ENCODE measurements around the gene CNTNAP2.

Gene CNTNAP2

DNA sequence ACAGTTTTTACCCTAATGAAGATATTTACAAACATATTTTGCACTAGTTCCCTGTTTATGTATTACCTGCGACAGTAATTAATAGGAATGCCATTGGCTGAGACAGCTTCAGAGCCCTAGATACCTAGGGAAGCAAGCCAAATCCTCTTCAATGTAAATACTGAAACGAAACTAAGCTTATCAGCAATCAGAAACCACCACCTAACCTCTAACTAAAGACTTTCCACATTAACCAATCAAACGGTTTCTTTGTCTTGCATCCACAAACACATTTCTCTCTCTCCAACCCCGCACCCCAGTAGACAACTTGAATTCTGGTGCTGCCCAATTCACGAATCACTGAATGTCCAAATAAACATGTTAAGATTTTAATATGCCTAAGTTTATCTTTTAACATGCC lies 1999.6 kb downstream of the CNTNAP2 start:
- no peaks in the 10 kb centered on the region for H3K4me1 ChIP-seq (ENCODE audit: control insufficient read depth, low read depth, low read length)
- no peak overlapping the region for H3K27ac ChIP-seq (ENCODE audit: low read length)
- H3K9me3 ChIP-seq (ENCODE audit: control insufficient read depth, low read depth, low read length): no peaks in the 10 kb centered on the region
- H3K4me3 ChIP-seq (ENCODE audit: low read length): no peak overlapping the region
- no peaks in the 10 kb centered on the region for H3K27me3 ChIP-seq (ENCODE audit: control insufficient read depth, insufficient read depth, low read length)
- H3K36me3 ChIP-seq (ENCODE audit: control insufficient read depth, low read depth, low read length): no peaks in the 10 kb centered on the region
- H3K9ac ChIP-seq (ENCODE audit: low read length): no peak overlapping the region

DNA sequence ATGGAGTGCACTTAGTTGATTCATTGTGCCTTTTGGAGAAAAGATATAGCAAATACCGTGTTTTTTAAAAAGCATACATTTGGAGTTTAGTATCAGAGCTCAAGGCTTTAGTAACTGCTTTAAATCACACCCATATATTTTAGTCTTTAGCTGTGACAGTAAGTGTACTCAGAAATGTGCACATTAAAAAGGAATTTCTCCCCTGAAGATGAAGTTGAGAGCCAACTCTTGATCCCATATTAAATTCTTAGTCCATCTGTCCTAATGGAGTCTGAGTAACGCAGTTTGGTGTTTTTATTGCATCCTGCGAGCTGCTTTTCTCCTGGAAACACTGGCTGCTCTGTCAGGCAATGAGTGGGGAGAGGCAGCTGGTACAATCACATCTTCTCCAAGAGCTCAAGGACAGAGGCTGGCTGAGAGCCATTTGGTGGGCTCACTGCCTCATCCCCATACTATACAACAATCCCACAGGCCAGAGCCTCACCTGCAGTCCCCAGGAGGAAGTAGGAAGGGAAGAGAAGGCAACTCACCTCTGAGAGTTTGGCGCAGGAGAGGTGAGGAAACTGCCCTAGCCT lies 2000.3 kb downstream of the CNTNAP2 start:
- H3K9ac ChIP-seq (ENCODE audit: low read length): no peak overlapping the region
- H3K27ac ChIP-seq (ENCODE audit: low read length): no peak overlapping the region
- no peaks in the 10 kb centered on the region for H3K4me1 ChIP-seq (ENCODE audit: control insufficient read depth, low read depth, low read length)
- H3K36me3 ChIP-seq (ENCODE audit: control insufficient read depth, low read depth, low read length): no peaks in the 10 kb centered on the region
- no peak overlapping the region for H3K4me3 ChIP-seq (ENCODE audit: low read length)
- H3K27me3 ChIP-seq (ENCODE audit: control insufficient read depth, insufficient read depth, low read length): no peaks in the 10 kb centered on the region
- H3K9me3 ChIP-seq (ENCODE audit: control insufficient read depth, low read depth, low read length): no peaks in the 10 kb centered on the region

DNA sequence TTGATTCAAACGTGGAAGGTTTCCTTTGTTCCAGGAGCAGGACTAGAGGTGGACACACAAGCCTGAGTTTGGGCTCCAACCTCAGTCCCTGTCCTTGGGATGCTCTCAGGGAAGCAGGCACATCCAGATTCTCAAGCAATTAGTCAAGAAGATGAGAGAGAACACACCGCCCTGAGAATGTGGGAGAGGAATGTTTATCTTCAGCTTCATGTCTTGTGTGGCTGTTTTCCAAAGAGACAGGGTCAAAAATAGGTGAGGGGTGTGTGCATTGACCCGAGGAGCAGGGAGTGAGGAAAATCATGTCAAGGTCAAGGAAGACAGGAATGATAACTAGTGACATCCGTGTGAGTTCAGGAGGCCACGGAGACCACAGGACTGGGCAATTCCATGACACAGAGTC lies 2001.8 kb downstream of the CNTNAP2 start:
- Histone ChIP-seq H3K9ac (ENCODE audit: low read length) (no peak overlapping the region), H3K36me3 (ENCODE audit: control insufficient read depth, low read depth, low read length) (no peaks in the 10 kb centered on the region), H3K4me1 (ENCODE audit: control insufficient read depth, low read depth, low read length) (no peaks in the 10 kb centered on the region), H3K9me3 (ENCODE audit: control insufficient read depth, low read depth, low read length) (no peaks in the 10 kb centered on the region), H3K4me3 (ENCODE audit: low read length) (no peak overlapping the region), H3K27me3 (ENCODE audit: control insufficient read depth, insufficient read depth, low read length) (no peaks in the 10 kb centered on the region), H3K27ac (ENCODE audit: low read length) (no peak overlapping the region)

DNA sequence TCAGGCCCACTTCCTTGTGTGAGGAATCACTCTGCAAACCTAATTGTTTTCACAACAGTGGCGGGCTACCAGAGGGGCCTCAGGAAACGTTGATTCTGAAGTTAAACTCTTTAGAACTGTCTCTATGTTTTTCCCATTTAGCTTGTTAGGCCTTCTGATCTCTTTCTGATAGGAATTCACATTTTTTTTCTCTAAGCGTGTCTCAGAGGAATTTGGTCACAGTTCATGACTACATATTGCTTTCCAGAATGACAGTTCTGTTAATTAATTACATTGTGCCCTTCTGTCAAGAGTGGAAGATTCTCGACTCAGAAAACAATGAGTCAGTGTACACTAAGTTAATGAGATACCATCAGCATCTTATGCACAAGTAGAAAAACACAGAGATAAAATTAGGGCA lies 2004.8 kb downstream of the CNTNAP2 start:
- H3K9me3 ChIP-seq (ENCODE audit: control insufficient read depth, low read depth, low read length): no peaks in the 10 kb centered on the region
- no peaks in the 10 kb centered on the region for H3K36me3 ChIP-seq (ENCODE audit: control insufficient read depth, low read depth, low read length)
- H3K27me3 ChIP-seq (ENCODE audit: control insufficient read depth, insufficient read depth, low read length): no peaks in the 10 kb centered on the region
- H3K9ac ChIP-seq (ENCODE audit: low read length): no peak overlapping the region
- no peak overlapping the region for H3K4me3 ChIP-seq (ENCODE audit: low read length)
- no peaks in the 10 kb centered on the region for H3K4me1 ChIP-seq (ENCODE audit: control insufficient read depth, low read depth, low read length)
- H3K27ac ChIP-seq (ENCODE audit: low read length): no peak overlapping the region

- Histone ChIP-seq H3K36me3 (ENCODE audit: control insufficient read depth, low read depth, low read length) (no peaks in the 10 kb centered on the region), H3K4me1 (ENCODE audit: control insufficient read depth, low read depth, low read length) (no peaks in the 10 kb centered on the region), H3K9ac (ENCODE audit: low read length) (no peak overlapping the region), H3K27ac (ENCODE audit: low read length) (no peak overlapping the region), H3K27me3 (ENCODE audit: control insufficient read depth, insufficient read depth, low read length) (no peaks in the 10 kb centered on the region), H3K9me3 (ENCODE audit: control insufficient read depth, low read depth, low read length) (no peaks in the 10 kb centered on the region), H3K4me3 (ENCODE audit: low read length) (no peak overlapping the region)
Measured at GRCh38 chr7:148121847-148122246, 2005.2 kb downstream of the CNTNAP2 start.

DNA sequence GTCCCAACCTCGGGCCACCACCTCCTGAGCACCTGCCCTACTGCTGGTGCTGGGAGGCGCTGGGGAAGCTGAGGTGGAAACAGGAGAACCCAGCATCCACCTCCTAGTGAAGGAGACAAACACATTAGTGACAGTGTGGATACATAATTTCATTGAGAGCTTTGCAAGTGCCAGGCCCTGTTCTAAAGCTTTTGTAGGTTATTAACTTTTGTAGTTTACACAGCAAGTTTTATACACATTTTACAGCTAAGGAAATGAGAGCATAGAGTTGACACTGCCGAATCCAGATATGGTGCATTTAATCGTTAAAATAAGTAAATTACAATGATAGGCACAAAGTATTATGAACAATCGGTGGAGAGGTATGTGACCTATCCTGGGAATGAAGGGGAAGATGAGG lies 2007.9 kb downstream of the CNTNAP2 start:
- no peaks in the 10 kb centered on the region for H3K4me1 ChIP-seq (ENCODE audit: control insufficient read depth, low read depth, low read length)
- no peak overlapping the region for H3K27ac ChIP-seq (ENCODE audit: low read length)
- H3K36me3 ChIP-seq (ENCODE audit: control insufficient read depth, low read depth, low read length): no peaks in the 10 kb centered on the region
- no peak overlapping the region for H3K9ac ChIP-seq (ENCODE audit: low read length)
- no peak overlapping the region for H3K4me3 ChIP-seq (ENCODE audit: low read length)
- H3K27me3 ChIP-seq (ENCODE audit: control insufficient read depth, insufficient read depth, low read length): no peaks in the 10 kb centered on the region
- H3K9me3 ChIP-seq (ENCODE audit: control insufficient read depth, low read depth, low read length): no peaks in the 10 kb centered on the region

DNA sequence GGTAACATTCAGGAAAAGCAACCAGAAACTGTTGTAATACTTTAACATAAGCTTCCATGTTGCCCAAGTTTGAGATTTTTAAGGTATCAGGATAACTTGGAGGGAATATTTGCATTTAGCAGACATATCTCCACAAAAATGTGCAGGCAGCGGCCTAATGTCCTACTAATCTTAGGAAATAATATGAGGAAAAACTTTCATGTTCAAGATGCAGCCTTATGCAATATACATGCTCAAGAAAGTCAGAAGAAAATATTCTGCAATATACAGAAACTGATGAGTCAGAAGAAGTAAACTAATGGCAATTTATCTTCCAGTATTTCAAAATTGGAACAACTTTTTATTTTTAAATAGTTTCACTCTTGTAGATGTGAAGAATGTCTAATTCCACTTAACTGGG lies 2010.8 kb downstream of the CNTNAP2 start:
- Histone ChIP-seq H3K4me1 (ENCODE audit: control insufficient read depth, low read depth, low read length) (no peaks in the 10 kb centered on the region), H3K36me3 (ENCODE audit: control insufficient read depth, low read depth, low read length) (no peaks in the 10 kb centered on the region), H3K27me3 (ENCODE audit: control insufficient read depth, insufficient read depth, low read length) (no peaks in the 10 kb centered on the region), H3K9me3 (ENCODE audit: control insufficient read depth, low read depth, low read length) (no peaks in the 10 kb centered on the region), H3K27ac (ENCODE audit: low read length) (no peak overlapping the region), H3K4me3 (ENCODE audit: low read length) (no peak overlapping the region), H3K9ac (ENCODE audit: low read length) (no peak overlapping the region)

GRCh38 chr7:148129023-148129422 lies 2012.4 kb downstream of the CNTNAP2 start:
- Histone ChIP-seq H3K4me3 (ENCODE audit: low read length) (no peak overlapping the region), H3K27me3 (ENCODE audit: control insufficient read depth, insufficient read depth, low read length) (no peaks in the 10 kb centered on the region), H3K27ac (ENCODE audit: low read length) (no peak overlapping the region), H3K4me1 (ENCODE audit: control insufficient read depth, low read depth, low read length) (no peaks in the 10 kb centered on the region), H3K36me3 (ENCODE audit: control insufficient read depth, low read depth, low read length) (no peaks in the 10 kb centered on the region), H3K9me3 (ENCODE audit: control insufficient read depth, low read depth, low read length) (no peaks in the 10 kb centered on the region), H3K9ac (ENCODE audit: low read length) (no peak overlapping the region)

DNA sequence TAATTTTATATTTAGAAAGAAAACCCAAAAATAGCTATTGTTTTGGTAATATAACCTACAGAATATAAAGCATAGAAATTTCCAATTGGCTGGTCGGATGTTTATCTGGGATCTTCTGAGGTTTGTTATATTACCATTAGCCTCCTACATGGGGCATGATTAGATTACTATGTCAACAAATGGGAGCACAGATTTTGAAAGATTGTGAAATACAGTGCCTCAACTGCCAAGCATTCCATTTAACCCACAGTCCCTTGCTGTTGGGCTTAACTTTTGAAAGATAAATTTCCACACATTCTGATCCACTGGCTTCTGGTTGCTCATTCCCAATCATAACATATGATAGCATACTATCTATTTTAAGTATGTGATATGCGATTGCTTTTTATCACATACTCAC lies 2018.5 kb downstream of the CNTNAP2 start:
- H3K4me1 ChIP-seq (ENCODE audit: control insufficient read depth, low read depth, low read length): no peaks in the 10 kb centered on the region
- no peaks in the 10 kb centered on the region for H3K27me3 ChIP-seq (ENCODE audit: control insufficient read depth, insufficient read depth, low read length)
- H3K27ac ChIP-seq (ENCODE audit: low read length): no peak overlapping the region
- peaks cover 3% of the 10 kb centered on the region for H3K9me3 ChIP-seq (ENCODE audit: control insufficient read depth, low read depth, low read length)
- H3K4me3 ChIP-seq (ENCODE audit: low read length): no peak overlapping the region
- H3K9ac ChIP-seq (ENCODE audit: low read length): no peak overlapping the region
- no peaks in the 10 kb centered on the region for H3K36me3 ChIP-seq (ENCODE audit: control insufficient read depth, low read depth, low read length)

- Histone ChIP-seq H3K4me3 (ENCODE audit: low read length) (no peak overlapping the region), H3K36me3 (ENCODE audit: control insufficient read depth, low read depth, low read length) (no peaks in the 10 kb centered on the region), H3K27ac (ENCODE audit: low read length) (no peak overlapping the region), H3K4me1 (ENCODE audit: control insufficient read depth, low read depth, low read length) (no peaks in the 10 kb centered on the region), H3K9me3 (ENCODE audit: control insufficient read depth, low read depth, low read length) (peaks cover 3% of the 10 kb centered on the region), H3K27me3 (ENCODE audit: control insufficient read depth, insufficient read depth, low read length) (no peaks in the 10 kb centered on the region), H3K9ac (ENCODE audit: low read length) (no peak overlapping the region)
Measured at GRCh38 chr7:148135997-148136396, 2019.4 kb downstream of the CNTNAP2 start.

- Histone ChIP-seq H3K9me3 (ENCODE audit: control insufficient read depth, low read depth, low read length) (peaks cover 3% of the 10 kb centered on the region), H3K9ac (ENCODE audit: low read length) (no peak overlapping the region), H3K4me3 (ENCODE audit: low read length) (no peak overlapping the region), H3K27me3 (ENCODE audit: control insufficient read depth, insufficient read depth, low read length) (no peaks in the 10 kb centered on the region), H3K36me3 (ENCODE audit: control insufficient read depth, low read depth, low read length) (no peaks in the 10 kb centered on the region), H3K27ac (ENCODE audit: low read length) (no peak overlapping the region), H3K4me1 (ENCODE audit: control insufficient read depth, low read depth, low read length) (no peaks in the 10 kb centered on the region)
Measured at GRCh38 chr7:148142660-148143248, 2026.2 kb downstream of the CNTNAP2 start.

- H3K4me1 ChIP-seq (ENCODE audit: control insufficient read depth, low read depth, low read length): no peaks in the 10 kb centered on the region
- no peak overlapping the region for H3K4me3 ChIP-seq (ENCODE audit: low read length)
- no peak overlapping the region for H3K27ac ChIP-seq (ENCODE audit: low read length)
- no peak overlapping the region for H3K9ac ChIP-seq (ENCODE audit: low read length)
- no peaks in the 10 kb centered on the region for H3K36me3 ChIP-seq (ENCODE audit: control insufficient read depth, low read depth, low read length)
- no peaks in the 10 kb centered on the region for H3K27me3 ChIP-seq (ENCODE audit: control insufficient read depth, insufficient read depth, low read length)
- peaks cover 1% of the 10 kb centered on the region for H3K9me3 ChIP-seq (ENCODE audit: control insufficient read depth, low read depth, low read length)
Measured at GRCh38 chr7:148144827-148145226, 2028.2 kb downstream of the CNTNAP2 start.
